Naive thymus-derived CD4-positive, alpha-beta T cell (primary cell): Measurements from ENCODE around the gene DMAC2. TPM values are rescaled to one million over a fixed set of nuclear protein-coding genes. Genes with fewer than 3 reads are reported as not detected.
A peak's percentile ranks its signal among the peaks of the same experiment; 100 is the strongest.

Experiments used
- ATAC-seq: fragments of 150-1000 bp; cut with Tn5 transposase; 2 replicates; pipeline ENCODE4 v1.10.0; 2021; ENCODE audit warnings: mild to moderate bottlenecking, moderate library complexity
- CTCF ChIA-PET: fragments of 350-600 bp; sonication (Branson Sonifier 250); formaldehyde crosslinking; loops from one replicate; lab custom pipeline; 2021; ENCODE audit warnings: antibody characterized with exemption; lab: Charles Lee
- POLR2A ChIA-PET: fragments of 350-600 bp; sonication (Branson Sonifier 250); formaldehyde crosslinking; loops from one replicate; lab custom pipeline; 2021; ENCODE audit warnings: antibody characterized with exemption, inconsistent platforms; lab: Charles Lee
- DNase-seq, 9 donors: peaks; one replicate each; pipeline versions ENCODE4 v3.0.0 to v3.0.0-alpha.2; 2020 to 2022; ENCODE audit warnings: mixed read lengths in 1 of 9
- H3K27ac ChIP-seq: one replicate; pipeline ENCODE4 v1.7.0; 2013; ENCODE audit warnings: mild to moderate bottlenecking, low read depth, low read length, moderate library complexity
- H3K27me3 ChIP-seq, 2 donors: one replicate each; pipeline ENCODE4 v1.7.0; 2013; ENCODE audit warnings: low read length in 2 of 2, mild to moderate bottlenecking in 2 of 2, moderate library complexity in 2 of 2; ENCODE audit not compliant: control insufficient read depth in 2 of 2, insufficient read depth in 2 of 2
- H3K36me3 ChIP-seq, 3 experiments: 1 replicate in 2 of 3; 2 replicates in 1 of 3; pipeline ENCODE4 v1.7.0; 2013; ENCODE audit warnings: low read length in 3 of 3, mild to moderate bottlenecking in 3 of 3, moderate library complexity in 1 of 3; ENCODE audit not compliant: insufficient read depth in 3 of 3, control insufficient read depth in 2 of 3
- H3K4me1 ChIP-seq, 2 donors: one replicate each; pipeline ENCODE4 v1.7.0; 2013; ENCODE audit warnings: low read length in 2 of 2, mild to moderate bottlenecking in 2 of 2, moderate library complexity in 1 of 2; ENCODE audit not compliant: control insufficient read depth in 2 of 2, insufficient read depth in 2 of 2
- H3K4me3 ChIP-seq: 2 replicates; pipeline ENCODE4 v1.7.0; 2013; ENCODE audit warnings: mild to moderate bottlenecking, low read length
- H3K9me3 ChIP-seq, 3 experiments: 1 replicate in 2 of 3; 2 replicates in 1 of 3; pipeline ENCODE4 v1.7.0; 2013; ENCODE audit warnings: low read length in 3 of 3; ENCODE audit not compliant: control insufficient read depth in 2 of 3
- H3K27ac Mint-ChIP-seq, 9 donors: one replicate each; pipeline ENCODE4 v1.8.0; 2020 to 2022; ENCODE audit warnings: mixed read lengths in 9 of 9, mild to moderate bottlenecking in 8 of 9, moderate library complexity in 5 of 9, inconsistent platforms in 2 of 9
- H3K27me3 Mint-ChIP-seq, 5 donors: one replicate each; pipeline ENCODE4 v1.8.0; 2021 to 2022; ENCODE audit warnings: mixed read lengths in 5 of 5, mild to moderate bottlenecking in 1 of 5
- H3K36me3 Mint-ChIP-seq, 5 donors: one replicate each; pipeline ENCODE4 v1.8.0; 2020 to 2022; ENCODE audit warnings: mixed read lengths in 5 of 5, mild to moderate bottlenecking in 3 of 5, inconsistent platforms in 1 of 5
- H3K4me1 Mint-ChIP-seq, 7 donors: one replicate each; pipeline ENCODE4 v1.8.0; 2020 to 2022; ENCODE audit warnings: mixed read lengths in 7 of 7, mild to moderate bottlenecking in 3 of 7, inconsistent platforms in 1 of 7
- H3K4me3 Mint-ChIP-seq, 10 donors: one replicate each; pipeline ENCODE4 v1.8.0; 2020 to 2022; ENCODE audit warnings: mild to moderate bottlenecking in 10 of 10, mixed read lengths in 10 of 10, moderate library complexity in 6 of 10, inconsistent platforms in 2 of 10
- H3K9me3 Mint-ChIP-seq, 11 donors: one replicate each; pipeline ENCODE4 v1.8.0; 2020 to 2022; ENCODE audit warnings: mixed read lengths in 11 of 11, mild to moderate bottlenecking in 4 of 11, inconsistent platforms in 1 of 11, moderate library complexity in 1 of 11
- intact Hi-C, 2 donors: fragments of 100-400 bp; cut with micrococcal nuclease; formaldehyde crosslinking; loops; one replicate each; pipeline ENCODE4 v1.15.1; 2023
- polyA plus RNA-seq, 2 donors: library from polyadenylated mRNA; unstranded; fragments of 300-500 nt; fragmentation: Illumina TruSeq; gene quantifications; one replicate each; pipeline ENCODE4 v1.2.3, GENCODE V29; 2021
- total RNA-seq, 6 experiments: library from RNA in 5 of 6; stranded (reverse) in 5 of 6; gene quantifications; 1 replicate in 5 of 6; 2 replicates in 1 of 6; pipeline ENCODE4 v1.2.3 and lab custom pipeline; 2021 to 2026

DMAC2 gene
- total and polyA plus RNA-seq, 7 experiments from 2014 or later = 22.2 to 53.7 (median 26.8) TPM

- H3K27me3 Mint-ChIP-seq = no peaks in the 10 kb centered on the region
- H3K36me3 Mint-ChIP-seq = peaks cover 6 to 31% (median 10%) of the 10 kb centered on the region in 5 donors
- DNase-seq (no peak), ATAC-seq (no peak)
- peaks cover 0 to 4% of the 10 kb centered on the region in 2 donors for H3K4me1 ChIP-seq
- H3K27ac ChIP-seq = no peak overlapping the region
- peaks cover 0 to 74% (median 2%) of the 10 kb centered on the region in 3 experiments for H3K36me3 ChIP-seq
- H3K4me3 ChIP-seq = no peak overlapping the region
- intact Hi-C loops = no loop called here
- ChIA-PET POLR2A (no interaction called here), CTCF (no interaction called here)
- no peaks in the 10 kb centered on the region for H3K9me3 ChIP-seq
- no peak overlapping the region for H3K4me3 Mint-ChIP-seq
- H3K4me1 Mint-ChIP-seq = peaks cover 0 to 21% (median 11%) of the 10 kb centered on the region in 7 donors
- H3K9me3 Mint-ChIP-seq = no peaks in the 10 kb centered on the region
- H3K27ac Mint-ChIP-seq = no peak overlapping the region
- no peaks in the 10 kb centered on the region for H3K27me3 ChIP-seq
Measured at GRCh38 chr19:41413947-41414346, 25.8 kb downstream of the DMAC2 start.

DNA sequence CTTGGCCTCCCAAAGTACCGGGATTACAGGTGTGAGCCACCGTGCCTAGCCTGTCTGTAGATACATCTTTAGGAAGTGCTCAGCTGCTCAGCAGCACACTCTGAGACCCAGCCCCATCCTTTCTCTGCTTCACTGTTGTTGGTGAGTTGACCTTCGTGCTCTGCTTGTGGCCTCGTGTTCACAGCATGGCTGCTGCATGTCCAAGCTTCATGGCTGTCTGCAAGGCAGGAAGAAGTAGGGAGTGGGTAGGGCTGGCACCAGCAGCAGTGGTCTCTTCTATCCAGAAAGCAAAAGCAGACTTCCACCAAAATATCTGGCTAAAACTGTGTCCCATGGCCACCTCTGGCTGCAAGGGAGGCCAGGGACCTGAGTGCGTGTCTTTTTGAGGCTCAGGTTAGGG, 26.8 kb downstream of the DMAC2 start:
- H3K36me3 Mint-ChIP-seq = peaks cover 6 to 26% (median 8%) of the 10 kb centered on the region in 5 donors
- no peak overlapping the region for H3K4me3 ChIP-seq
- no peak overlapping the region for H3K27ac ChIP-seq
- H3K27me3 Mint-ChIP-seq = no peaks in the 10 kb centered on the region
- H3K4me1 Mint-ChIP-seq = peaks cover 0 to 21% (median 11%) of the 10 kb centered on the region in 7 donors
- H3K4me1 ChIP-seq = peaks cover 0 to 4% of the 10 kb centered on the region in 2 donors
- H3K9me3 Mint-ChIP-seq = no peaks in the 10 kb centered on the region
- H3K27me3 ChIP-seq = no peaks in the 10 kb centered on the region
- DNase-seq (no peak), ATAC-seq (no peak)
- peaks cover 0 to 64% (median 0%) of the 10 kb centered on the region in 3 experiments for H3K36me3 ChIP-seq
- intact Hi-C loops = no loop called here
- H3K27ac Mint-ChIP-seq = no peak overlapping the region
- no peaks in the 10 kb centered on the region for H3K9me3 ChIP-seq
- POLR2A ChIA-PET = interaction anchor here (1.3 kb wide), 1 partner anchor 14 kb away, joined by 3 read pairs; no protein-coding TSS in a partner anchor
- no peak overlapping the region for H3K4me3 Mint-ChIP-seq
- CTCF ChIA-PET = no interaction called here

DNA sequence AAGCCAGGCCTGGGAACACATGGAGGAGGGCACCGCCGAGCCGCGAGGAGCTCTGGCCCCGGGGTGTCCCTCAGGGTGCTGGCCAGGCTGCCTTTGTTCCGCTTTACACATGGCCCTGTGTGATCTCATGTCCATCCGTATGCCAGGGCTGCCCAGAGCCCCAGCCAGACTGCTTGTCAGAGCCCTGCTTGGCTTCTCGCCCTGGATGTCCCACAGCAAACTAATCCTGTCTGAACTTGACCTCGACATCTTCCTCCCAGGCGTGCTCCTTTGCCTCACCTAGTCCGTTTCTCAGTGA, 27.8 kb downstream of the DMAC2 start:
- Mint-ChIP-seq H3K27me3 (no peaks in the 10 kb centered on the region), H3K27ac (peak overlapping the region in 1 of 9 donors; percentile 38), H3K36me3 (peaks cover 6 to 21% (median 8%) of the 10 kb centered on the region in 5 donors), H3K4me3 (no peak overlapping the region), H3K9me3 (no peaks in the 10 kb centered on the region), H3K4me1 (peaks cover 0 to 25% (median 15%) of the 10 kb centered on the region in 7 donors)
- no peak overlapping the region for H3K4me3 ChIP-seq
- peaks cover 0 to 4% of the 10 kb centered on the region in 2 donors for H3K4me1 ChIP-seq
- POLR2A ChIA-PET = interaction anchor here (1.3 kb wide), 1 partner anchor 13 kb away, joined by 3 read pairs; no protein-coding TSS in a partner anchor
- CTCF ChIA-PET = no interaction called here
- no peak overlapping the region for H3K27ac ChIP-seq
- DNase-seq (no peak), ATAC-seq (no peak)
- H3K9me3 ChIP-seq = no peaks in the 10 kb centered on the region
- intact Hi-C loops = no loop called here
- peaks cover 0 to 55% (median 0%) of the 10 kb centered on the region in 3 experiments for H3K36me3 ChIP-seq
- no peaks in the 10 kb centered on the region for H3K27me3 ChIP-seq

DNA sequence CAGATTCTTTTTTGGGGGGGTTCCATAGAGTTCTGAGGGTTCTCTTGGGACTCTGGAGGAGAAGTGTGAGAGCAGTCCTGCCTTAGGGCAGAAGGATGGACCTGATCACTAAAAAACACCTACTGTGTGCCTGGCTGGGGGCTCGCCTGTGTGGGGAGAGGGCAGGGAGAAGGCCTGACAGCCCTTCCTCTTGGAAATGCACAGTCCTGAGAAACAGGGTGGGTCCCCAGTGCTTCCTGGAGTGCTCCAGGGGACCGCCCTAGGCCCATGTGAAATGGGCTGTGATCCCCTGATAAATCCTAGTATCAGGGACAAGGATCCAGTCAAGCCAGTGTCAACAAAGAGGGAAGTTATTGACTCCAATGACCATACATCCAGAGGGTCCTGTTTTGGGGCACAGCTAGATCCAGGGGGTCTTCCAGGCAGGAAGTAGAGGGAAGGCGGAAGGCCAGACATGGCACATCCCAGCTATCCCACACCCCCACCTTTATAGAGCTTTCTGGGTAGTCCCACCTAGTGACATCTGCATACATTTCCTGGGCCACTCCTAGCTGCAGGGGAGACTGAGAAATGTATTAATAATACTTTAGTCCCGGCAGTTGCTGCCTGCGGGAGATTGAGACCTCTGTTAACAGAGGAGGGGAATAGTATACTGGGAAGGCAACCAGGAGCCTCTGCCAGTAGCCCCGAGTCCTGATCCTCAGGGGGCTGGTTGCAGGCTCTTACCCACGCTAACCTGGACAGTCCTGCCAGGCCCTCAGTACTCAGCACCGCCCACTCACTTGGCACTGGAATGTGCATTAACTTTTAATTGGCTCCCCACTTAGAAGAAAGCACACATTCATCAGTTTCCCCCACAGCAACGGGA, 28.4 kb downstream of the DMAC2 start:
- no peak overlapping the region for H3K4me3 ChIP-seq
- Mint-ChIP-seq H3K27me3 (no peaks in the 10 kb centered on the region), H3K27ac (peak overlapping the region in 1 of 9 donors; percentile 26), H3K9me3 (no peaks in the 10 kb centered on the region), H3K4me3 (no peak overlapping the region), H3K36me3 (peaks cover 6 to 20% (median 8%) of the 10 kb centered on the region in 5 donors), H3K4me1 (peaks cover 0 to 28% (median 16%) of the 10 kb centered on the region in 7 donors)
- H3K9me3 ChIP-seq = no peaks in the 10 kb centered on the region
- H3K27ac ChIP-seq = no peak overlapping the region
- intact Hi-C loops = no loop called here
- ATAC-seq = no peak
- DNase-seq = no peak
- ChIA-PET POLR2A (no interaction called here), CTCF (interaction anchor here (0.8 kb wide), 1 partner anchor 1001 kb away, joined by 3 read pairs; no protein-coding TSS in a partner anchor)
- H3K27me3 ChIP-seq = no peaks in the 10 kb centered on the region
- peaks cover 0 to 49% (median 0%) of the 10 kb centered on the region in 3 experiments for H3K36me3 ChIP-seq
- peaks cover 0 to 4% of the 10 kb centered on the region in 2 donors for H3K4me1 ChIP-seq

GRCh38 chr19:41410336-41411054, 29.2 kb downstream of the DMAC2 start:
- Histone ChIP-seq H3K4me1 (peaks cover 0 to 4% of the 10 kb centered on the region in 2 donors), H3K27me3 (no peaks in the 10 kb centered on the region), H3K27ac (no peak overlapping the region), H3K36me3 (peaks cover 0 to 50% (median 0%) of the 10 kb centered on the region in 3 experiments), H3K4me3 (no peak overlapping the region), H3K9me3 (no peaks in the 10 kb centered on the region)
- Mint-ChIP-seq H3K27me3 (no peaks in the 10 kb centered on the region), H3K9me3 (no peaks in the 10 kb centered on the region), H3K4me3 (no peak overlapping the region), H3K4me1 (peaks cover 0 to 31% (median 16%) of the 10 kb centered on the region in 7 donors), H3K36me3 (peaks cover 6 to 18% (median 8%) of the 10 kb centered on the region in 5 donors), H3K27ac (peak overlapping the region in 1 of 9 donors; percentile 47)
- no peak for DNase-seq
- ChIA-PET POLR2A (no interaction called here), CTCF (interaction anchor here (0.8 kb wide), 1 partner anchor 1000 kb away, joined by 3 read pairs; no protein-coding TSS in a partner anchor)
- no peak for ATAC-seq
- intact Hi-C loops = no loop called here

- peaks cover 0 to 4% of the 10 kb centered on the region in 2 donors for H3K4me1 ChIP-seq
- Mint-ChIP-seq H3K4me1 (peaks cover 0 to 29% (median 16%) of the 10 kb centered on the region in 7 donors), H3K27me3 (no peaks in the 10 kb centered on the region), H3K9me3 (no peaks in the 10 kb centered on the region), H3K27ac (peak overlapping the region in 3 of 9 donors; percentile 43 to 77 (median 45)), H3K4me3 (no peak overlapping the region), H3K36me3 (peaks cover 4 to 14% (median 7%) of the 10 kb centered on the region in 5 donors)
- no peaks in the 10 kb centered on the region for H3K9me3 ChIP-seq
- DNase-seq = no peak
- intact Hi-C loops = no loop called here
- POLR2A ChIA-PET = interaction anchor here (1.8 kb wide), 1 partner anchor 31 kb away, joined by 4 read pairs; no protein-coding TSS in a partner anchor
- H3K36me3 ChIP-seq = peaks cover 0 to 38% (median 0%) of the 10 kb centered on the region in 3 experiments
- ATAC-seq = peak; percentile 65
- CTCF ChIA-PET = no interaction called here
- no peaks in the 10 kb centered on the region for H3K27me3 ChIP-seq
- H3K27ac ChIP-seq = no peak overlapping the region
- H3K4me3 ChIP-seq = no peak overlapping the region
Measured at GRCh38 chr19:41409288-41409687, 30.4 kb downstream of the DMAC2 start.
